LNCaP clone FGC (cell line): ENCODE measurements around the gene JADE2.
A peak's percentile ranks its signal among the peaks of the same experiment; 100 is the strongest.

Experiments
- DNase-seq: peaks from one replicate; pipeline ENCODE4 v3.0.0-alpha.2; 2011; ENCODE audit warnings: low read depth
- H3K4me3 ChIP-seq: 2 replicates; pipeline ENCODE4 v1.5.1; 2011; ENCODE audit warnings: mild to moderate bottlenecking, low read depth, low read length, control low read depth
- TF ChIP-seq, protein P1 (sequence below): IDR thresholded peaks from 2 replicates; pipeline ENCODE4 v1.5.1; 2012; ENCODE audit warnings: mild to moderate bottlenecking; ENCODE audit not compliant: control insufficient read depth, insufficient read depth; ENCODE audit errors: extremely low read depth

JADE2 gene

DNA sequence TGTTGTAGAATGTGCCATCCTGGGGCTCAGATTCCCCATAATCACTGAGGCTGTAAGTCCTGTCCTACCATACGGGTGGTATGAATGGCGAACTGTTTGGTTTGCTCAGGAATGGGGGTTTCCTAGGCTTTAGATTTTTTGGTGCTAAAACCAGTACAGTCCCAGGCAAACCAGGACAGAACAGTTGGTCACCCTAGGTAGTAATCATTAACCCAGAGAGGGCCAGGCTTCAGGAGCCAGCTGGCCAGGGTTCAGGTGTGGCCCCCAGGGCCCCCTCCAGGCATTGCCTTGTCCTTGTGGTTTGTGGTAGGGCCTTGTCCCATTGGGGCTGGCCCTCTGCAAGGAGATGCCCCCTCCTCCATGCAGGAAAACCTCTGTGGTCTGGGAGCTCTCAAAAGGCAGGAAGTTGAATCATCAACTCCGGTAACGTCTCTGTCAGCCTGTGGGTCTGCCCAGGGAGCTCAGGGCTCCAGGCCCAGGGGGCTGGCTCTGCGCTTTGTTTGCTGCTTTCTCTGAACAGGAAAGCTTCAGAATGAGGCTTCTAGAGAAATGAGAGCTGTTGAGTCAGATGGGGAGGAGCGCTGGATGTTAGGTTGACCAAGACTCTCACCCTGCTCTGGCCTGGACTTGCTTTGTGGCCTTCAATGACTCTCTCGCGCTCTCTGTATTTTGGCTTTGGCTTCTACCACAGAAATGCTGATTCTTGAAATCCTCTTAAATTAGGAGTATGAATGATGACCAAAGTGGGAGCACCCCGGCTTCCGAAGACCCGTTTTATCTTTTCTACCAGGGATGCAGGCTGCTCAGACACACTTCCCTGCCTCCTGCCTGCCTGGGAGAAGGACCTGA is 22.2 kb upstream of the JADE2 start:
- TF ChIP-seq, protein P1, sequence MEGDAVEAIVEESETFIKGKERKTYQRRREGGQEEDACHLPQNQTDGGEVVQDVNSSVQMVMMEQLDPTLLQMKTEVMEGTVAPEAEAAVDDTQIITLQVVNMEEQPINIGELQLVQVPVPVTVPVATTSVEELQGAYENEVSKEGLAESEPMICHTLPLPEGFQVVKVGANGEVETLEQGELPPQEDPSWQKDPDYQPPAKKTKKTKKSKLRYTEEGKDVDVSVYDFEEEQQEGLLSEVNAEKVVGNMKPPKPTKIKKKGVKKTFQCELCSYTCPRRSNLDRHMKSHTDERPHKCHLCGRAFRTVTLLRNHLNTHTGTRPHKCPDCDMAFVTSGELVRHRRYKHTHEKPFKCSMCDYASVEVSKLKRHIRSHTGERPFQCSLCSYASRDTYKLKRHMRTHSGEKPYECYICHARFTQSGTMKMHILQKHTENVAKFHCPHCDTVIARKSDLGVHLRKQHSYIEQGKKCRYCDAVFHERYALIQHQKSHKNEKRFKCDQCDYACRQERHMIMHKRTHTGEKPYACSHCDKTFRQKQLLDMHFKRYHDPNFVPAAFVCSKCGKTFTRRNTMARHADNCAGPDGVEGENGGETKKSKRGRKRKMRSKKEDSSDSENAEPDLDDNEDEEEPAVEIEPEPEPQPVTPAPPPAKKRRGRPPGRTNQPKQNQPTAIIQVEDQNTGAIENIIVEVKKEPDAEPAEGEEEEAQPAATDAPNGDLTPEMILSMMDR, result no peak
- no peak overlapping the region for H3K4me3 ChIP-seq
- no peak for DNase-seq

DNA sequence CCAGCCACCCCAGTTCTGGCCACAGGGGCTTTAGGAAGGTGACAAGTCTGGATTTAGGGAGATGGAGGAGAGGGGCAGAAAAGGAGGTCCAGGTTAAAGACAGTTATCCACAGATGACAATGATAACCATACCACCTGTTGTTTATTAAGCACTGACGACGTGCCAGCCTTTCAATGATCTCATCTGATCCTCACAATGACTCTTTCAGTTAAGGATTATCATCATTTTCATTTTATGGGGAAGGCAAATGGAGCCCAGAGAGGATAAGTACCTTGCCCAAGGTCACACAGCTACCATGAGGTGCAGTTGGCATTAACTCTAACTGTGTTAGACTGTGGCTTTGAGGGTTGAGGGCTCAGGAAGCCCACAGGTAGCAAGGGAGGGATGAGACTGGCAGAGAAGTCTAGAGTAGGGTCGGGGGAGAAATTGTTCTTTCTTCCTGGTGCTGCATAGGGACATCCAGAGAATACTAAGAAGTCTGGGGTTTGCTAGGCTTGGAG is 21.5 kb upstream of the JADE2 start:
- TF ChIP-seq, protein P1, result no peak
- no peak for DNase-seq
- no peak overlapping the region for H3K4me3 ChIP-seq

DNA sequence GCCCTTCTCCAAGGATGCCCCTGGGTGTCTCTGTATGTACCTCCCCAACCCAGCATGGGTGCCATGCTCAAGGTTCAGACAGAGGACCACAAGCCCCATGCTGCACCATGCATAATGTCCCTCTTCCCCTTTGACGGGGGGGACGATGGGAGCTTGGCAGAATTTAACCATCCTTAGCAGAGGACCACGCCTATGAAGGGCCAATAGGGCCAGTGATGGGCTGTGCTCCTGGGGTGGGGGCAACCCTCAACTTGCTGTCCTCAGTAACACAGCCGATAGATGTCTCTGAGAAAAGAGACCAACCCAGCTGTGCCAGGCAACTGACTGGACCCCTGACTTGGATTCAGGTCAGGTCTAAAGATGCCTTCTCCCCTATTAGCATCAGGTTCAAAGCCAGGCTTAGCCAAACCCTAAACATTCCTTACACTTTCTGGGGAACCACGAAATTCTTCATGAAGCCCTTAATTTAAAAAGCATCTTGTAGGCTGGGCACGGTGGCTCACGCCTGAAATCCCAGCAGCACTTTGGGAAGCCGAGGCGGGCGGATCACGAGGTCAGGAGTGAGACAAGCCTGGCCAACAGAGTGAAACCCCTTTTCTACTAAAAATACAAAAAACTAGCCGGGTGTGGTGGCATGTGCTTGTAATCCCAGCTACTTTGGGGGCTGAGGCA is 20.7 kb upstream of the JADE2 start:
- TF ChIP-seq, protein P1, result no peak
- no peak overlapping the region for H3K4me3 ChIP-seq
- no peak for DNase-seq

DNA sequence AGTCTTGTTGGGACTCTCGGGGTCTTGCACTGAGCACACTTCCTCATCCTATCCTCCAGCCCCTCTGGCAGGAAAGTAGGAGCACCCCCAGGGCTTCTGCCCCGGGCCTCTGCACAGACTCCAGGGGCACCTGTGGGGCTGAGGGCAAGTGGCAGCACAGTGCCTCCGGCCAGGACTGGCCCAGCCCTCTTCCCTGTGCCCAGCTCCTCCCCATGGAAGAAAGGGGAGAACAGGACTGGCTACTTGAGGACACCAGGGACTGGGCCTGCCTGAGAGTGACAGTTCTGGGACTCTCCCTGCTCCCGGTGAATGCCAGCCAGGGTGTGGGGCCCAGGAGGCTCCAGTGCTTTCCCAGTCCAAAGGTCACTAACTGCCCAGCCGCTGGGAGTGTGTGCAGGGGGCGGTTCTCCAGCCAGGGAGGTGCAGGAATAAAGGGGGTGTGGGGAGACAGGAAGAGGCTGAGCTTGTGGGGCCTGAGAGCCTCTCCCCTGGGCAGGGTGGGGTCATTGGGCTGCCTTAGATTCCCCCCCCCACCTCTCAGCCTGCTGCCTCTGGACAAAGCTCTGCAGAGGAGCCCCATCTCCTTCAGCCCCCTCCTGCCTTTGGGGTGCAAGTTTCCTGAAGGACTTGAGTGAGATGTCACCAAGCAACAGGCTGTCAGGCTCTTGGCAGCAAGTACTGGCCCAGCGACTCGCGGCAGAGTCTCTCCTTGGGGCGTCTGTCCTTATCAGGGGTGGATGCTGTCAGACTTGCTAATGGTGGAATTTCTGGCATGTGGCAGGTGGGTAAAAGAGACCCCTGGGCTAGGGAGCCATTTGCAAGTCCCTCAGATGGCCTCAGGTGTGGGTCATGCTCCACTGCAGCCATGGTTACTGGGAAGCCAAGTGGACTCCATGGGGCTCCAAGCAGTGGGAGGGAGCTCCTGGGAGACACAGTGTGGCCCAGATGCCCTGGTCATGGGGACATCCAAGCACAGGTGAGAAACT is 19.1 kb upstream of the JADE2 start:
- peak; percentile 70 for DNase-seq
- TF ChIP-seq, protein P1, result no peak
- no peak overlapping the region for H3K4me3 ChIP-seq

DNA sequence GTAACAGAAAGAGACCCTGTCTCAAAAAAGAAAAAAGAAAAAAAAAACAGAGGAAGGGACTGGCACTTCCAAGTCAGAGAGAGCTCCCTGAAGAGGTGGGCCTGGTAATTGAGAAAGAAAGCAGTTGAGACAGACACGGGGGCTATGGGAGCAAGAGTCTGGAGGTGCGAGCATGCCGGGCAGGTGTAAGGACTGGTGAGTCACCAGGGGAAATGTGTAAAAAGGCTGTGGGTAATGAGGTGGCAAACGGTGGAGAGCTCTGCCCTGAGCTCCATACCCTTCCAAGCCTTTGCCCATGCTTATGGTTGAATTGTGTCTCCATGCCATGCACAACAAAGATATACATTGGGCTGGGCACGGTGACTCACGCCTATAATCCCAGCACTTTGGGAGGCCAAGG is 18.0 kb upstream of the JADE2 start:
- no peak overlapping the region for H3K4me3 ChIP-seq
- TF ChIP-seq, protein P1, result no peak
- no peak for DNase-seq

DNA sequence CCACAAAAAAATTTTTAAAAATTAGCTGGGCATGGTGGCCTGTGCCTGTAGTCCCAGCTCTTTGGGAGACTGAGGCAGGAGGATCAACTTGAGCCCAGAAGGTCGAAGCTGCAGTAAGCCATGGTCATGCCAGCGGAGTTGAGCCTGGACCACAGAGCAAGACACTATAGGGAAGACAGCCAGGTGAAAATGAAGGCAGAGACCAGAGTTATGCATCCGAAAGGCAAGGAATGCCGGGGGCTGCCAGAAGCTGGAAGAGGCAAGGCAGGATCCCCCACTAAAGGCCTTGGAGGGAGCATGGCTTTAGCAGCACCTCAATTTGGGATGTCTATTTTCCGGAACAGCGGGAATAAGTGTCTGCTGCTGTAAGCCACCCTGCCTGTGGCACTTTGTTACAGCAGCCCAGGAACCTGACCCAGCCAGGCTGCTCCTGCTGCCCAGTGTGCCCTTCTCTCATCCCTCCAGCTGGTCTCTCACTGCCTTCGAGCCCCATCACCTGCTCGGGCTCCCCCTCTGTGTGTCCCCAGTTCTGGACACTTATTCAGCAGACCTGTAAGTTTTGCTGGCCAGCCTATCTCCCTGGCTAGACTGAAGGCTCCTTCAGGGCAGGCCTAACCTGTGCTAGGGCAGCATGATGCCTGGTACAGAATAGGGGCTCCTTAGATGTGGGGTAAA is 16.8 kb upstream of the JADE2 start:
- TF ChIP-seq, protein P1, result no peak
- DNase-seq, result no peak
- no peak overlapping the region for H3K4me3 ChIP-seq
